H1 (cell line): ENCODE results near the gene RSF1. TPM values are rescaled to one million over a fixed set of nuclear protein-coding genes. Genes with fewer than 3 reads are reported as not detected.

Source experiments
- CHD7 ChIP-seq: fragments of 300-600 bp; sonication (generic); IDR thresholded peaks from 2 replicates; pipeline ENCODE4 v1.7.1; 2012; ENCODE audit warnings: low read length, moderate library complexity, mild to moderate bottlenecking, inconsistent platforms; ENCODE audit not compliant: insufficient replicate concordance
- POLR2AphosphoS5 ChIP-seq: IDR thresholded peaks from 2 replicates; pipeline ENCODE4 v1.6.1; 2011; ENCODE audit warnings: low read depth, low read length
- RBBP5 ChIP-seq: IDR thresholded peaks from 2 replicates; pipeline ENCODE4 v1.7.1; 2012; ENCODE audit warnings: low read depth, mild to moderate bottlenecking, inconsistent platforms, low read length, moderate library complexity, borderline replicate concordance
- SP4 ChIP-seq: IDR thresholded peaks from 2 replicates; pipeline ENCODE4 v1.6.1; 2012; ENCODE audit warnings: low read length, inconsistent platforms
- polyA plus RNA-seq, 7 experiments: library from polyadenylated mRNA; depleted of rRNA in 3 of 7; stranded (reverse) in 5 of 7; unstranded in 2 of 7; fragments of >200 nt in 5 of 7; fragments of 200-250 nt in 2 of 7; gene quantifications; 1 replicate in 5 of 7; 2 replicates in 1 of 7; 4 replicates in 1 of 7; pipeline versions ENCODE4 v1.2.1 to v1.2.3, GENCODE V29; 2011 to 2013; ENCODE audit warnings: missing spikeins in 2 of 7, mixed read lengths in 2 of 7
- total RNA-seq: library from RNA; stranded (reverse); fragmentation: NEBNext Ultra II Directional; extraction: Animal tissue kit (Norgen Biotek cat#: 25700); gene quantifications from 2 replicates; pipeline ENCODE4 v1.2.1, GENCODE V29; 2021

RSF1 gene
- total and polyA plus RNA-seq, 2 of the 8 experiments (the other 6 are each of a cell fraction or from before 2014, with no cell fraction given) = 17.8 to 87.9 TPM

- TF ChIP-seq CHD7 = no peak
- TF ChIP-seq POLR2AphosphoS5 = no peak
- TF ChIP-seq RBBP5 = no peak
- TF ChIP-seq SP4 = no peak
These were observed 122.7 kb downstream of the RSF1 start (continued) for GRCh38 chr11:77697865-77698264.
